OCI-LY1 (cell line): ENCODE data around the gene PLCD3.

ENCODE experiments used
- H2AFZ ChIP-seq: fragments of 200-600 bp; sonication (generic), shearing (Covaris generic); 2 replicates; pipeline ENCODE4 v1.6.0; 2014; ENCODE audit warnings: antibody characterized with exemption, mild to moderate bottlenecking, low read length
- H3F3A ChIP-seq: fragments of 200-600 bp; sonication (generic), shearing (Covaris generic); 2 replicates; pipeline ENCODE4 v1.6.0; 2014; ENCODE audit warnings: mild to moderate bottlenecking, antibody characterized with exemption, low read length, moderate library complexity; ENCODE audit not compliant: insufficient read depth
- H3K27ac ChIP-seq: fragments of 200-600 bp; sonication (generic); 2 replicates; pipeline ENCODE4 v1.5.1; 2014; ENCODE audit warnings: low read length, mixed run types, mild to moderate bottlenecking, low read depth; ENCODE audit not compliant: poor library complexity, severe bottlenecking
- H3K27me3 ChIP-seq: fragments of 200-600 bp; sonication (generic); 2 replicates; pipeline ENCODE4 v1.6.0; 2014; ENCODE audit warnings: antibody characterized with exemption, mild to moderate bottlenecking, low read length, moderate library complexity; ENCODE audit not compliant: insufficient read depth
- H3K36me3 ChIP-seq: fragments of 200-600 bp; sonication (generic); 2 replicates; pipeline ENCODE4 v1.6.1; 2014; ENCODE audit warnings: mild to moderate bottlenecking, antibody characterized with exemption, low read length, moderate library complexity, mixed read lengths; ENCODE audit not compliant: insufficient read depth
- H3K4me1 ChIP-seq: fragments of 200-600 bp; sonication (generic); 2 replicates; pipeline ENCODE4 v1.5.1; 2014; ENCODE audit warnings: mild to moderate bottlenecking, low read length, moderate library complexity; ENCODE audit not compliant: insufficient read depth, severe bottlenecking
- H3K4me2 ChIP-seq: fragments of 200-600 bp; sonication (generic), shearing (Covaris generic); 2 replicates; pipeline ENCODE4 v1.6.1; 2014; ENCODE audit warnings: low read length
- H3K4me3 ChIP-seq: fragments of 200-600 bp; sonication (generic); 2 replicates; pipeline ENCODE4 v1.5.1; 2014; ENCODE audit warnings: low read length, low read depth, mild to moderate bottlenecking, mixed read lengths; ENCODE audit not compliant: poor library complexity, severe bottlenecking
- H3K79me2 ChIP-seq: fragments of 200-600 bp; shearing (Covaris generic); 2 replicates; pipeline ENCODE4 v1.6.1; 2016; ENCODE audit warnings: mixed run types, low read length, mixed read lengths; ENCODE audit not compliant: insufficient read depth
- H3K9ac ChIP-seq: fragments of 200-600 bp; sonication (generic), shearing (Covaris generic); 2 replicates; pipeline ENCODE4 v1.6.1; 2014; ENCODE audit warnings: mild to moderate bottlenecking, low read length, mixed read lengths
- H3K9me2 ChIP-seq: fragments of 200-600 bp; sonication (generic), shearing (Covaris generic); 2 replicates; pipeline ENCODE4 v1.6.1; 2014; ENCODE audit warnings: low read depth, mild to moderate bottlenecking, low read length, mixed read lengths
- H3K9me3 ChIP-seq: fragments of 200-600 bp; shearing (Covaris generic); 2 replicates; pipeline ENCODE4 v1.6.1; 2014; ENCODE audit warnings: low read length, mixed read lengths
- H4K20me1 ChIP-seq: fragments of 200-600 bp; sonication (generic), shearing (Covaris generic); 2 replicates; pipeline ENCODE4 v1.6.0; 2016; ENCODE audit warnings: mild to moderate bottlenecking, low read length; ENCODE audit not compliant: insufficient read depth
- CTCF ChIP-seq: fragments of 200-600 bp; sonication (generic), shearing (Covaris generic); IDR thresholded peaks from 2 replicates; pipeline ENCODE4 v1.5.1; 2017; ENCODE audit warnings: mild to moderate bottlenecking, antibody characterized with exemption, low read length, moderate library complexity, mixed read lengths
- EZH2 ChIP-seq: fragments of 200-600 bp; sonication (generic), shearing (Covaris generic); IDR thresholded peaks from 2 replicates; pipeline ENCODE4 v1.8.0; 2017; ENCODE audit warnings: borderline replicate concordance, mixed run types, mild to moderate bottlenecking, antibody characterized with exemption, low read length, moderate library complexity, mixed read lengths

Gene PLCD3

GRCh38 chr17:45130681-45131615 lies 1.4 kb downstream of the PLCD3 start:
- Histone ChIP-seq H2AFZ (no peak overlapping the region), H3K27ac (no peak overlapping the region), H3K36me3 (no peaks in the 10 kb centered on the region), H3K4me1 (peaks cover 13% of the 10 kb centered on the region), H3F3A (no peaks in the 10 kb centered on the region), H4K20me1 (no peaks in the 10 kb centered on the region), H3K9me2 (no peaks in the 10 kb centered on the region), H3K9me3 (no peaks in the 10 kb centered on the region), H3K4me2 (no peak overlapping the region), H3K4me3 (no peak overlapping the region), H3K27me3 (no peaks in the 10 kb centered on the region), H3K79me2 (no peaks in the 10 kb centered on the region), H3K9ac (no peak overlapping the region)
- TF ChIP-seq EZH2 (no peak), CTCF (no peak)

- Histone ChIP-seq H2AFZ (no peak overlapping the region), H3K4me1 (peaks cover 8% of the 10 kb centered on the region), H3K27ac (no peak overlapping the region), H3K9ac (no peak overlapping the region), H3K36me3 (no peaks in the 10 kb centered on the region), H3K4me3 (no peak overlapping the region), H3K4me2 (no peak overlapping the region), H3K9me2 (no peaks in the 10 kb centered on the region), H3K9me3 (no peaks in the 10 kb centered on the region), H4K20me1 (no peaks in the 10 kb centered on the region), H3F3A (no peaks in the 10 kb centered on the region), H3K79me2 (no peaks in the 10 kb centered on the region), H3K27me3 (no peaks in the 10 kb centered on the region)
- TF ChIP-seq EZH2 (no peak), CTCF (no peak)
These were observed 2.2 kb downstream of the PLCD3 start for GRCh38 chr17:45129940-45130680.

- no peak overlapping the region for H3K27ac ChIP-seq
- no peaks in the 10 kb centered on the region for H3K9me2 ChIP-seq
- no peak overlapping the region for H3K4me2 ChIP-seq
- H3K4me3 ChIP-seq = no peak overlapping the region
- no peaks in the 10 kb centered on the region for H3F3A ChIP-seq
- H3K9ac ChIP-seq = no peak overlapping the region
- no peaks in the 10 kb centered on the region for H4K20me1 ChIP-seq
- TF ChIP-seq EZH2 (no peak), CTCF (no peak)
- H3K4me1 ChIP-seq = peaks cover 8% of the 10 kb centered on the region
- no peaks in the 10 kb centered on the region for H3K9me3 ChIP-seq
- H2AFZ ChIP-seq = no peak overlapping the region
- no peaks in the 10 kb centered on the region for H3K27me3 ChIP-seq
- H3K36me3 ChIP-seq = no peaks in the 10 kb centered on the region
- H3K79me2 ChIP-seq = no peaks in the 10 kb centered on the region
These were observed 2.8 kb downstream of the PLCD3 start for GRCh38 chr17:45129426-45129939.
